GM19043 (cell line): ENCODE data around the gene COL6A3.
"Not testable (repeated sequence)": the region's sequence is repeated elsewhere in the genome, so short reads cannot be mapped to it uniquely, and the experiment has no call there.

Experiments
- ATAC-seq: cut with Tn5 transposase; IDR thresholded peaks from one replicate; pipeline ENCODE4 v1.9.1; 2021; ENCODE audit warnings: low read depth; ENCODE audit not compliant: unreplicated experiment

COL6A3 gene

GRCh38 chr2:237321746-237322145 is 92.2 kb downstream of the COL6A3 start:
- ATAC-seq: no peak

- no peak for ATAC-seq
Measured at GRCh38 chr2:237320801-237321560, 93.0 kb downstream of the COL6A3 start.

GRCh38 chr2:237319887-237320286 is 94.1 kb downstream of the COL6A3 start:
- no peak for ATAC-seq

GRCh38 chr2:237319086-237319820 is 94.7 kb downstream of the COL6A3 start:
- ATAC-seq: no peak

GRCh38 chr2:237316339-237316738 is 97.6 kb downstream of the COL6A3 start:
- no peak for ATAC-seq

DNA sequence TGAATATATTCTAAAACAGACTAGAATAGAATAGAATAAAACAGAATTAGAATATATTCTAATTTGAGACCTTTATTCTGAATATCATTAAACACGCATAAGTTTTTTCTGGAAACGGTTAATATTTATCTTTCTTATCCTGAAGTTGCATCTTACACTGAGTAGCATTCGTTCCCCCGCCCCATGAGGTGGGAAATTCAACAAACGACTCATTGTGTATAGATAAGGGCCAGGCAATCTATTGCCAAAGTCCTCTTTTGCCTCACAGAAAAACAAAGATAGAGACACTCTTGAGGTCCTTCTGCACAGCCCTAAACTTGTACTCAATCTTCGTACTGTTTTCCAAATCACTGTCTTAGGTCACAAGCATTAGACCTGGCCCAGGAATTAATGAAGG is 98.1 kb downstream of the COL6A3 start:
- ATAC-seq: no peak

GRCh38 chr2:237315170-237315828 is 98.7 kb downstream of the COL6A3 start:
- ATAC-seq: no peak

- ATAC-seq: no peak
Measured at GRCh38 chr2:237314681-237315080, 99.3 kb downstream of the COL6A3 start.

DNA sequence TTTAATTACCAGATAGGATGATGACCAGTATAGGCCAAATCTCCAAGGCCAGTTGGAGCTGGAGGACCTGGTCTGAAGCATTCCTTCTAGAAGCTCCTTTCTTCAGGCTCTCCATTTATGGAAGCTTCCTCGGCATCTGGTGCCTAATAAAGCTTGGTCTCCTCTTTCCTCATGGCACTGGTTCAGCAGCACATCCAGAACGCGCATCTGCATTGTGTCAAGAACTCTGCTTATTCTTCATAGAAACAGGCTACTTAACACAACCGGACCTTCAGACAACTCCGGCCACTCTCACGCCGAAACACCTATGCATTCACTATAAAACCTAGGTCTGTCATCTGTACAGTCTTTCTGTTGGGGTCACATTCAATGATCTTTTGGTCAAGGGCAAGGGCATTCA is 99.8 kb downstream of the COL6A3 start:
- ATAC-seq: no peak

- ATAC-seq: no peak
Measured at GRCh38 chr2:237312021-237312755, 101.8 kb downstream of the COL6A3 start.

DNA sequence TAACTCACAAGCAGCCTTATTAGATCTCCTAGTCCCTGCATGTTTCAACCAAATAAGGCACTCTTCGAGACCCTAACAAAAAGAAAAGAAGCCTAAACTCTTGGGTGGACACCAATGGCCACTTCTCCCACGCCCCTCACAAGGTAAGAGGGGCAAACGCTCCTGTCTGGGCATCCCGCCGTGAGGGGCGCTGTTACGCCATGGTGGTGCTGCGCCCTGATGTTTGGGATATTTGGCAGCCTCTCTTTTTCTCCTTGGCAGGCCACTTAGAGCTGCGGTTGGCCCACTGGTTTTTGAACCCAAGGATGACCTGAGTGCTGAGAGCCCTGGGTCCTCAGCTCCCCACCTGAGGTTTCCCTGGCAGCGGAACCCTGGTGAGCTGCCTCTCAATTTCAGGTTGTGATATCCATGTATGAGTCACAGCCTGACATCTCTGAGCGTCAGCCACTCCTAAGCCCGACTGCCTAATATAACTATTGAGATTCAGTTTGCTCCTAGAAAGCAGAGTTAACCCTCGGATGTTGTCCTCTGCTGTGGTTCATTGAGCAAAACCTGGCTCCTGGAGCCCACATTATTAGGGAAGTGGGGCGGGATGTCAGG is 103.3 kb downstream of the COL6A3 start:
- no peak for ATAC-seq

- no peak for ATAC-seq
Measured at GRCh38 chr2:237309416-237309815, 104.5 kb downstream of the COL6A3 start.

DNA sequence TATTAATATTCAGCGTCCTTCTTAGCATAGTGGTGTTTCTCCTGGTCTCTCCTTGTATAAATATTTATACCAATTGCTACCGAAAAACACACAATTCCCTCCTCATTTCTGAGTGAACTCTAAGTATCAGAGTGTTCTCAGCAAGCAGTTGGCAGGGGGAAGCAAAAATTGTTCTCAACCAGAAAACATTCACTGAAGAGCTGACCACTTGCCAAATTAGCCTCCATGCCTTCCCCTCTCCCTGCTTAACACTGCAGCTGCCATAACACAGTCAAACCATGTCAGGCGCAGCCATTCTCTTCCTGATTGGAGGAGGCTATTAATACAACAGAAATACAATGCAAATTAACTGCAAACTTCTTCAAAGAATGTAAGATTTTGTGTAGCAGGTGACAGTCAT is 105.0 kb downstream of the COL6A3 start:
- no peak for ATAC-seq

- no peak for ATAC-seq
Measured at GRCh38 chr2:237307474-237307873, 106.5 kb downstream of the COL6A3 start.

GRCh38 chr2:237306787-237307170 is 107.2 kb downstream of the COL6A3 start:
- ATAC-seq: no peak

DNA sequence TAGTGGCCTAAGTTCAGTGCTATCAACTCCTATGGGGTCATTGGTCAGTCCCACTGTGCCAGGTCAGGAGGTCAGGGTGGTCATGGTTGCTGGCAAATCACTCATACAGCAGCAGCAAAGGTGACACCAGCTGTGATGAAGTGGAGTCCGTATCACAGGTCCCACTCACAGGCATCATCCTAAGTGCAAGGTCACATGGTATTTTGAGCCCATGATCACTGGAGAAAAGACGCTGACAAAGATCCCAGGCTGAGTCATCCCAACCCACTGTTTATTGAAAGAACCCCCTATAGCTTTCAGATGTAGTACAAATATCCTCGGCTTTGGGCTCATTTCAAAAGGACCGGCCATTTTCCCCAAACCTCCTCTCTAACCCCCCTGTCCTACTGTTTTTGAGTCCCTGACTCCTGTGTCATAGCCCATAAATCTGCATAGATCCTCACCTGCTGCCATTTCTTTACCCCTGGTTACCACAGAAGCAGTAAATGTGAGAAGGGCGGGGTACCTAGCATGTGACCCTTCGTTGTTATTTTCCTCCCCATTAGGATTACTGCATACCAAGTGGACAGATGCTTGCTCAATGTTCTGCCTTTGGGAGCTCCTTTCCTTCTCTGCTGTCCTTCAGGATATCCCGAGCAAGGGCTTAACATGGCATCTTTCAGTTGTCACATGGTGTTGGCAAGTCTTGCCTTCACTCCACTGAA is 107.7 kb downstream of the COL6A3 start:
- no peak for ATAC-seq

GRCh38 chr2:237305579-237305978 is 108.4 kb downstream of the COL6A3 start:
- no peak for ATAC-seq

- no peak for ATAC-seq
Measured at GRCh38 chr2:237304763-237305514, 109.0 kb downstream of the COL6A3 start.

DNA sequence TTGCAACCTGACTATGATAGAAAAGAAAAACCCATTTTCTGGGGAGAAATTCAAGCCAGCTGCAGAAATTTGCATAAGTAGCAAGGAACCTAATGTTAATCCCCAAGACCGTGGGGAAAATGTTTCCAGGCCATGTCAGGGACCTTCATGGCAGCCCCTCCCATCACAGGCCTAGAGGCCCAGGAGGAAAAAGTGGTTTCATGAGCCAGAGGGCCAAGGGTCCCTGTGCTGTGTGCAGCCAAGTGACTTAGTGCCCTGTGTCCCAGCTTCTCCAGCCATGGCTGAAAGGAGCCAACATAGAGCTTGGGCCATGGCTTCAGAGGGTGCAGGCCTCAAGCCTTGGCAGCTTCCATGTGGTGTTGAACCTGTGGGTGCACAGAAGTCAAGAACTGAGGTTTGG is 110.7 kb downstream of the COL6A3 start:
- ATAC-seq: not testable (repeated sequence)
